DMS153 treated with DMSO at 0.1 percent for 48 hours (cell line): ENCODE measurements around the gene MICU1.

ENCODE experiments used
- DNase-seq: peaks from one replicate; lab custom pipeline; 2025; ENCODE audit not compliant: unreplicated experiment; lab: John Stamatoyannopoulos, UW

Gene MICU1

DNA sequence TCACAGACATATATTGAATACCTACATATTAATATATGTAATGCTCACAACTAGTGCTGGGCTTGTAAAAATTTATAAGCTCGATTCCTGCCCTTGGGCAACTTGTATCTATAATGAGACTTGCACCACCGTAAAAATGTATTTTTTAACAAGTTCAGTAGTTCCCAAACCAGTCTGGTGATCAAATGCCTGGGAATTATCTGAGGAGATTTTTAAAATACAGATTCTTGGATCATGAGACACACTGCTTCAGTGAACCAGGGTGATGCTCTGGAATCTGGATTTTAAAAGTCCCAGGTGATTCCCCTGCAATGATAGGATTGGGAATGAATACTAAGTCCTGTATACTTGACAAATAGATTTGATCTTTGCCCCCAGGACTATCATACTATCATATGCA is 4.3 kb upstream of the MICU1 start:
- no peak for DNase-seq

DNA sequence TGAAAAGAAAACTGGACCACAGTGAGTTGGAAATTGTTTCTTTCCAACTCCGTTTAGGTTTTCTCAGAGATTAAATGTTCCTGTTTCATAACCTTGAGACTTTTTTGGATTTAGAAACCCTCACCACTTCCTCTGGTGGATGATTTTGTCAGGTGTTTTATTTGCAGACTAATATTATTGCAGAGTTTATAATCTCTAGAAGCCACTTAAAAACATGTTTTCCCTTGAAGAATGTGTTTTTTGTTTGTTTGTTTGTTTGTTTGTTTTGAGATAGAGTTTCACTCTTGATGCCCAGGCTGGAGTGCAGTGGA is 520 bp upstream of the MICU1 start:
- DNase-seq, result no peak

DNA sequence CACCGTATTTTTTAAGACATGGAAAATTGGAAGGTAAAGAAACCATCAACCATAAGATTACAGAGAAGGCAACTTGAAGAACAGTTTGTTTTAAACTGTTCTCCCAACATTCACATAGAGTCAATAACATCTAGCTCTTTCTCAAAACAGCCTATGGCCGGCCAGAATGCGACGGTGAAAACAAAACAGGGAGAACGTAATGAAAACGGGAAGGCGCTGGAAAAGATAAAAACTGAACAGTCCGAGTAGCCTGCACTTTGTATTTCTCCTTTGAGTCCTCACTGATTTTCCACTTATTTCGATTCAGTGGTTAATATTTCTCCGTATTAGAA is 637 bp downstream of the MICU1 start:
- no peak for DNase-seq

DNA sequence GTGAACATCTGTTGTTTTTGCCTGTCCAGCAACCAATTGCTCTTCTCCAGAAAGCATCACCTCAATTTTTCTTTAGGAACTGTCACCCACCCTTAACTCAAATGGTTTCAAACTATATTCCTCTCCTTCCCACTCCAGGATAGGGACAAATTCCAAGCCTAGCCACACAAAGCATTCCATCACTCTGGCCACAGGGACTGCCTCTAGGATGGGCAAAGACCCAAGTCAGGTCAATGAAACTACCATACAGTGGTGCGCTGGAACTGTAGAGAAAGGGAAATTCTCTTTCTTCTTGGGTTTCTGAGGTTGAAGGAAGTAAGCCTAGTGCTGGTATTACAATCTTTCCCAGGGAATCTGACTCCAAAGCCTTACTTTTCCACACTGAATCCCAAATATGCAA is 3.6 kb downstream of the MICU1 start:
- no peak for DNase-seq

GRCh38 chr10:72616716-72617115 is 9.2 kb downstream of the MICU1 start:
- DNase-seq, result no peak

DNA sequence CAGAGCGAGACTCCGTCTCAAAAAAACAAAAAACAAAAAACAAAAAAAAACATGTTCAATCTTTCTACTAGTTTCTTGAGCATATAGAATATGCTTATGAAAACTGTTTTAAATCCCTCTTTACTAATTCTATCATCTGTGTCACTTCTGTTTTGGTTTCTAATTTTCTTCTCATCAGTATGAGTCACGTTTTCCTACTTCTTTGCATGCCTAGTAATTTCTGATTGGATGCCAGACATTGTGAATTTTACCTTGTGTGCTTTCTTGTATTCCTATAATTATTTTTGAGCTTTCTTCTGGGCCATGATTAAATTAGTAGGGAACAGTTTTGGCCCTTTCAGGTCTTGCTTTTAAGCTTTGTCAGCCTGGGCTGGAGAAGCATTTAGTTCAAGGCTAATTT is 9.9 kb downstream of the MICU1 start:
- DNase-seq, result no peak

GRCh38 chr10:72612203-72612826 is 13.6 kb downstream of the MICU1 start:
- peak; percentile 78 for DNase-seq

GRCh38 chr10:72611783-72612182 is 14.1 kb downstream of the MICU1 start:
- DNase-seq, result no peak

DNA sequence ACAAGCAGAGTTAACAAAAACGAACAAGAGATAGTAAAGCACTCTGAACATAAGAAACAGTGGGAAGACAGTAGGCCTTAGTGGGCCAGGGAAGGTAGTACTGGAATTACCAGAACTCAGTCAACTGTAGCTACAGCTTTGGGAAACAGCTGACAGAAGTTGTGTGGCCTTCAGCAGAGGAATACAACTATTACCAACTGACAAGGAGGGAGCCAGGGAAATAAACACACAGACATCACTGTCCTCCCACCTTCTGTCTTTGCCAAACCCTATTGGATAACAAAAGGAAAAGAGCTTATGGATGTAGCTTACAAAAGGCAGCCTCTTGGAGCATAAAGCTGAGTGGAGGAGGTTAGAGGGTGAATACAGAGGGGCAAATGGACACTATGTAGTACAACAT is 15.4 kb downstream of the MICU1 start:
- DNase-seq, result no peak

GRCh38 chr10:72605122-72605521 is 20.8 kb downstream of the MICU1 start:
- no peak for DNase-seq

GRCh38 chr10:72601144-72601543 is 24.7 kb downstream of the MICU1 start:
- DNase-seq, result no peak

DNA sequence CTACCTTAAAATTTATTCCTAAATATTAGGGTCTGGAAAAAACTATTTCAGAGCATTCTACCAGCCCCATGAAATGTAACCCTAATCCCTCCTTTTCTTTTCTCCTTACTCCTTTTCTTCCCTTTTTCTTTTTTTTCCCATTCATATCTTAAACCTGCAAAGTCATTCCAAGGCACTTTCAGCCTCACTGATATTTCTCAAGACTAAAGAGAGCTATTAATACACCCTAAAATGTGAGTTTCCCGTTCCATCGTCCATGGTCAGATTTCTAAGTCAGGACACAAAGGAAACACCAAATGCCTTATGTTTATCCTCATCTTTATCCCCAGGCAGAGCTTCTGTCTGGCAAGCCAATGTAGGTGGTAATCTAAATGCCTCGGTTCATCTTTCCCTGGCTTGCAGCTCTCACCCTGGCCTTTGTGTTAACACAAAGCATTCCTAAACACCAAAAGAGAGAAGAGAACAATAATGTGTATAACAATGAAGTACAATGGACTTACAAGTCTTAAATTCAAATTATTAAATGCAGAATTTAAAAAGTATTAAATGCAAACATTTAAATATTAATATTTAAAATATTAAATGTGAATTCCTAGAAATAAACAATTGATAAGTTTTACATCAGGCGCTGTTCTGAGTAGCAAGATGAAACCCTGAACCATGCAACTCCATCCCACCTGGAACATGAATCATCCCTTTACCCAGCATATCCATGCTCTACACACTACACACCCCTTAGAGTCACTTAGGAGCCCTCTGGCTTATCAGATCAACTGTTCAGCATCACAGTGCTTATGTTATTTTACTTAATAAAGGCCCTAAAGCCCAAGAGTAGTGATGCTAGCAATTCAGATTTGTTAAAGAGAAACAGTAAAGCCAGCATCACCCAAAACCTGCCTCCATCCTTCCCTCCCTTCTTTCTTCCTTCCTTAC is 26.8 kb downstream of the MICU1 start:
- no peak for DNase-seq

GRCh38 chr10:72597897-72598296 is 28.0 kb downstream of the MICU1 start:
- DNase-seq, result no peak

DNA sequence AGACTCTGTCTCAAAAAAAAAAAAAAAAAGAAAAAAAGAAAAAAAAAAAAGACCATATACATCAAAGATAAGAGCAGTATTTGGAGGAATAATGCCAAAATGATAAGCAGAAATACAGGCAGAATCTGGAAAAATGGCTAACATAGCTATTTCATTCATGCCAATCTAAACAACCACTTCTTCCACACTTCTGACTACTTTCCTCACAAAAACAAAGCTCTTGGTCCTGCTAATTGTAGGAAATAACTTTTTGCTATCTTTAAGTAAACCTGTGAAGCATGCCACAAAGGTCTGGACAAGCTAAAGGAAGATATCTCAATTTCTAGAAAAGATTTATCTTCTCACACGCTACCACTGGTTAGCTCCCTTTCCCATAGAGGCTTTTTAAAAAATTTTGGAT is 30.4 kb downstream of the MICU1 start:
- no peak for DNase-seq

- DNase-seq, result no peak
Observed at GRCh38 chr10:72593963-72594362, 31.9 kb downstream of the MICU1 start.

DNA sequence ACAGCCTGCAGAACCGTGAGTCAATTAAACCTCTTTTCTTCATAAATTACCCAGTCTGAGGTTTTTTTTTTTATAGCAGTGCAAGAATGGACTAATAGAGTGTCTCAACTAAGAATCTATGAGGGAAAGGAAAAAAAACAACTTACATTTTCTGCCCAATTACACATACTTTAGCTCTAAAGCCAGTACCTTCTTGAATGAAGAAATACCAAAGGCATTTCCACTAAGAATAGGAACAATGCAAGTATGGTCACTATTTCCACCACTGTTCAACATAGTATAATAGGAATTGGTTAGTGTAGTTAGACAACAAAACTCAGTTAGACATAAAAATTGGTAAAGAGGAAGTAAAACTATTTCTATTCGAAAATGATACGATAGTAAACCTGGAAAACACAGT is 37.6 kb downstream of the MICU1 start:
- DNase-seq, result no peak

DNA sequence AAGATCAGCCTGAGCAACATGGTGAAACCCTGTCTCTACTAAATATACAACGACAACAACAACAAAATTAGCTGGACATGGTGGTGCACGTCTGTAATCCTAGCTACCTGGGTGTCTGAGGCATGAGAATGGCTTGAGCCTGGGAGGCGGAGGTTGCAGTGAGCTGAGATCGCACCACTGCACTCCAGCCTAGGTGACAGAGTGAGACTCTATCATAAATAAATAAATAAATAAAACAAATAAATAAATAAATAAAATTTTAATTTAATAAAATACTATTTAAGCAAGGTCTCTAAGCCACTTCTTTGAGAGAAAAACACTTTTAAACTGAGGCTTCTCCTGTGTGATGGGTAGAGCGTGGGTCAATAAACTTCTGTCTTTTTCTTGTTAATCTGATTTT is 38.3 kb downstream of the MICU1 start:
- no peak for DNase-seq

- no peak for DNase-seq
Observed at GRCh38 chr10:72574636-72575035, 51.2 kb downstream of the MICU1 start.

- DNase-seq, result no peak
Observed at GRCh38 chr10:72573079-72573478, 52.8 kb downstream of the MICU1 start.

DNA sequence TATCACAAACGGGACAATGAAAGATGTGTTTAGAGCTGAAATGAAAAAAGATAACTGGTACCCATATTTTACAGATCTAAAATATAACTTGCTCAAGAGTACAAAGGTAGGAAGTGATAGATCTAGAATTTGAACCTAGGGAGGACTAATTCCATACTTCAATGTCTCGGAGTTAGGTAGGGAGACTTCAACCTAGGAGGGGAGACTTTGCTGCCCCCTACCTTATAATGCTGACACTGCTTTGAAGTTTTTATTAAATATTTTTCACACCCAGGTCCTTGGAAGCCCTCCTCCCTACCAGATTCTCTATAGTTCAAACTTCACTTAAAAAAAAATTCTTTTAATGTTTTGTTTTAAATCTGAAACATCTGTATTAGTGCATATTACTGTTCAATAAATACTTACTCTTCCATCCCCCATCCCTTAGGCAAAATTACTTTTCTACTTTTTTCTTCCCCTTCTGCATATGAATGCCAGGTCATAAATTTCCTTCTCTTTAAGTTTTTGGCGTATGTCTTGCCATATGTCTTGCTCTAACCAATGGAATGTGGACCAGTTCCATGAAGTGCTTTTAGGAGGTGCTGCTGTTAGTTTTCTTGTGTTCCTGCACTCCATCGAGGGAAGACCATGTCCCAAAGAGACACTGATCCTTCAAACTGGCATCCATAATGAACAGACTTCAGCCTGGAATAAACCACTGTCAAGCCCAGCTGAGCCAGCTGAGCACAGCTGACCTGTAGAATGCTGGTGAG is 57.8 kb downstream of the MICU1 start:
- no peak for DNase-seq

DNA sequence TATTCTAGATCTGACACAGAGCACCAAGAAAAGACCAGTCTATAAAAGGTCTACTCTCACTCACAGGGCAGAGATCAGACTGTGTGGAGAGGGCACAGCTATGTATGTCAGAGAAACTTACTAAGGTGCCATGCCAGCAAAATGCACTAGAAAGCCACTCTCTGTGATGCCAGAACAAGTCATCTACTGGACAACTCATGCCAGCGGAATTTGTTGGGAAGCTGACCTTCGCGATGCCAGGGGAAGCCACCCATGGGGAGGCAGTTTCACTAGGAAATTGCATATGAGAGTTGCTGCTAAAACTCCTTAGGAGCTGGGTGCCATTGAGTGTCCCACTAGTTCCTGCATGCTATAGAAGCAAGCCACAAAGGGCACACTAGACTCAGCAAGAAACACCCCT is 58.5 kb downstream of the MICU1 start:
- DNase-seq, result no peak

DNA sequence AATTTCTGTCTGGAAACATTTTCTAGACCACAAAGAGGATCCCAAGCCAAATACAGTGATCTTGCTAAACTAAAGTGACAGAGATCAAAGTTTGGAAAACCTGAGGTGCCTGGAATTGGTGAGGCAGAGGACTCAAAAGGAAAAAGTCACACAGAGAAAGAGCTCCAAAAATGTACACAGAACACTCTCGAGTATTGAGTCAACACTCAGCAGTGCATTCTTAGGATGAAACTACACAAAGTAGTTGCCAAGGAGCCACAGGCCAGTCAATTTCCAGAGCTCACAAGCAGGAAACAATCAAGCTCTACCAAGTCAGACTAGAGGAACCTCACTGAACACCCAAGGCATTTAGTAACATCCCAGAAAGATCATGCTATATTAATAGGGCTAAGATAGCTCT is 61.3 kb downstream of the MICU1 start:
- DNase-seq, result no peak
